ENCODE measurements around the gene GPC1.

DNA sequence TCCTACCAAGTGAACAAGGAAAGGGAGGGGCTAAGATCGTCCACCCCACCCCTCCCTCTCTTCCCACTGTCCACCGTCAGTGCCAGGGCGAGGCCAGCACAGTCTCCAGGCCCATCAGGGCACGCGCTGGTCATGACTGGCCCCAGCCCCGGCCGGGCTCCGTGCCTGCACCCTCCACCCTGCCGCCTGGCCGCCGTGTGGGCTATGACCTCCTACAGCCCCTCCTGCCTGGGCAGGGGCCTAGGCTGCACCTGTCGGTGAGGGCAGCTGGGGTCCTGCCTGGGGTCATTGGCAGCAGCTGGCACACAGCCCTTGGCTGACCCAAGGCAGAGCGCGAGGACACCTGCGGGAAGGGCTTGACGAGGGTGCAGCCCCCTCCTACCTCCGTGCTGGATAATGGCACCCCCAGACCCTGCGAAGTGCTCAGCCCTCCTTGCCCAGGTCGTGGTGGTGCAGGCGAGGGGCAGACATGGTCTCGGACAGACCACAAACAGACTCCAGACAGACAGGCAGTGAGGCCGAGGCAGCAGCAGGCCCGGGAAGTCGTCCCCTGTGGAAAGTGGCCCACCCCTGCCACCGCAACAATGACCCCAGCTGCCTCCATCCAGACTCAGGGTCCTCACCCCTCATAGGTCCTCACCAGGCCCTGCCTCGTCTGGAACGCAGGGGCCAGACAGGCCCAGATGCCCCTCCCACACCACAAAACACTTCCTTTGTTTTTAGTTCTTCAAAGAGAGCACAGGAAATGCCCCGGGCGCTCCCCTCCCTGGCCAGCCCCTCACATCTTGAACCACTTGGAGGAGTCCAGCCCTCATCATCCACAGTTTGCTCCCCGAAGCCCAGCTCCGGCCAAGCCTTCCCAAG lies 43.1 kb upstream of the GPC1 start:
- TF ChIP-seq, protein P1, sequence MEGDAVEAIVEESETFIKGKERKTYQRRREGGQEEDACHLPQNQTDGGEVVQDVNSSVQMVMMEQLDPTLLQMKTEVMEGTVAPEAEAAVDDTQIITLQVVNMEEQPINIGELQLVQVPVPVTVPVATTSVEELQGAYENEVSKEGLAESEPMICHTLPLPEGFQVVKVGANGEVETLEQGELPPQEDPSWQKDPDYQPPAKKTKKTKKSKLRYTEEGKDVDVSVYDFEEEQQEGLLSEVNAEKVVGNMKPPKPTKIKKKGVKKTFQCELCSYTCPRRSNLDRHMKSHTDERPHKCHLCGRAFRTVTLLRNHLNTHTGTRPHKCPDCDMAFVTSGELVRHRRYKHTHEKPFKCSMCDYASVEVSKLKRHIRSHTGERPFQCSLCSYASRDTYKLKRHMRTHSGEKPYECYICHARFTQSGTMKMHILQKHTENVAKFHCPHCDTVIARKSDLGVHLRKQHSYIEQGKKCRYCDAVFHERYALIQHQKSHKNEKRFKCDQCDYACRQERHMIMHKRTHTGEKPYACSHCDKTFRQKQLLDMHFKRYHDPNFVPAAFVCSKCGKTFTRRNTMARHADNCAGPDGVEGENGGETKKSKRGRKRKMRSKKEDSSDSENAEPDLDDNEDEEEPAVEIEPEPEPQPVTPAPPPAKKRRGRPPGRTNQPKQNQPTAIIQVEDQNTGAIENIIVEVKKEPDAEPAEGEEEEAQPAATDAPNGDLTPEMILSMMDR (IDR thresholded peaks at IDR 0.05) = no peak
- TF ChIP-seq POLR2A (IDR thresholded peaks at IDR 0.05) (no peak), EP300 (IDR thresholded peaks at IDR 0.05) (no peak)

Measured in tibial nerve (tissue), 4 donors.